ENCODE results near the gene CHCHD1.
A peak's percentile ranks its signal among the peaks of the same experiment; 100 is the strongest.

CHCHD1 gene

DNA sequence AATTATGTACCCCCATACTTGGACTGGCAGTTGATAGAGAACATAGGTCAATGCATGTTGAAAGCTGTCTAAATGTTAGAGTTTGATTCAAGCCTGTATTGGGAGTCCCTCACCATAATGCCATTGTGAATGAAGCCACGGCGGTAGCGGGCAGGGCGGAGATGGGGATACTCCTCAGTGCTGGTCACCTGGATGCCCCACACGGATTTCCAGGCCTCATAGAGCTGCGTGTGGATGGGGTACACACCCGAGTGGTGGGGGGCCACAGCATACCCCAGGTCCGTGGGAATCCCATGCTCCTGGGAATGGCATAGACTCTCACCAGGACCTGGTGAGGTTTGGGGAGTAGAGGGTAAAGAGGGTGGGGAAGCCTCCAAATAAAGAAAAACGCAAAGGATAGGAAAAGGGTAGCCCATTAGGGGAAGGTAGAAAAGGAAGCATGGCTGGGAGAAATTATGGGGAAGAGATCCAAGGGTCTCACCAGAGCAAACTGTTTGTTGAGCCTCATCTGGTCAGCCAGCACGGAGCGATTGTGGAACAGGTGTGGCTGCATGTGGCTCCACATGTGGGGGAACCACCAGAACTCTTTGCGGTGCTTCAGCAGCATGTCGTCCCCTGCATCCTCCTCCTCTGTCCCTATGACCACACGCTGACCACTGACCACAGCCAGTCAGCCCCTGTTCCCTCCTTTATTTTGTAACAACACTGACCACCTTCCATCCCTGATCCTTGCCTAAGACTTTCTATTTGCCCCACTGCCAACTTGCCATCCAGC lies 24.5 kb downstream of the CHCHD1 start:
- no peak for TF ChIP-seq POLR2A (IDR thresholded peaks at IDR 0.05; ENCODE audit: low read depth, low read length)
- no peak for DNase-seq (ENCODE audit: insufficient read length, low spot score)
- no peak for FAIRE-seq

DNA sequence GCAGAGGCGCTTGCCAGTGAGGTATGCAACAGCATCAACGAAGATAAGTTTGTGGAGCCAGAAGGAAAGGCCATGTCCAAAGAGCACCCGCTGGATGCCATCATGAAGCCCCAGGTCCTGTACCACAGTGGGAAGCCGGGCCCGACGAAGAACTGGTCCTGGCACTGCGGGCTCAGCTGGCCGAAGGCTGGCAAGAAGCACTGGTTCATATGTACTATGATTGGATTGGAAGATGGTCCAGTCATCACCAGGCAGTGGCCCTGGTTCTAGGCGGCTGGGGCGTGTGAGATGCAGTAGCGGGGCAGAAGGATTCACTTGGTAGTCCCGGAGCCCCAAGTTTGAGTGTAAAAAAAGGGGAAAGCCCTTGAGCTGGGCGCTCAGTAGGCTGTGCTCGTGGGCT lies 25.6 kb downstream of the CHCHD1 start:
- DNase-seq (ENCODE audit: insufficient read length, low spot score) (no peak), FAIRE-seq (no peak)
- TF ChIP-seq POLR2A (IDR thresholded peaks at IDR 0.05; ENCODE audit: low read depth, low read length), result no peak

DNA sequence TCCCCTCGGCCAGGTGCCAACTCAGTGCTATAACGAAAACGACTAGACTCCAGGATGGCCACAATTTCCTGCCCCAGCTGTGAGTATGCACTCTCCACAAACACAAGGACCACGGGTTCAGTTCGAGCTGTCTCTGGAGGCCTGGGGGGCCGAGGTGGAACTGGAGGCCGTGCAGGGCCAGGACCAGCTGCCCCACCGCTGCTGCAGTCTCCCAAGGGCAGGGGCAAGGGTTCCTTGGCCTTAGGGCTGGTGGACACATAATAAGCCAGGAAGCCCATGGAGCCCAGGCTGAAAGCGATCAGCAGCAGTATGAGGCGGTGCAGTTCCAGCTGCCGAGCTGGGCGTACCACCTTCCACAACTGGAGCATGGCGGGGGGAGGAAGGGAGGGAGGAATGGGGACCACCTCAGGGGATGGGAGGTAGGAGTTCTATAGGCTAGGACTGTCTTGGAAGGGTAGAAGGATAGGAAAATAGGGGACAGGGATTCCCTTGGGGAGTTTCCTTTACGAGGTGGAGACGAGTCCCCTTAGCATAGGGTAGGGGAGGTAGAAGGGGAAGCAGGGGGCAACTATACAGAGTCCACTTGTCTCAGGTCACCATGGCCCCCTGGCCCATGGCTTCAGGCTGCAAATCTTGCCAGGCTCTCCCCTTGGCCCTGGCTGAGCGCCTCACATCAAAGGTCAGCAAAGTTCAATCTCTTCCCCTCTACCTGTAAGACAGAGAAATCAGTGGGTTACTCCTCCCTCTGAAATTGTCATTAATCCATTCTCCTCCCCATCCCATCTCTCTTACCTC lies 26.4 kb downstream of the CHCHD1 start:
- FAIRE-seq, result no peak
- TF ChIP-seq POLR2A (IDR thresholded peaks at IDR 0.05; ENCODE audit: low read depth, low read length), result no peak

DNA sequence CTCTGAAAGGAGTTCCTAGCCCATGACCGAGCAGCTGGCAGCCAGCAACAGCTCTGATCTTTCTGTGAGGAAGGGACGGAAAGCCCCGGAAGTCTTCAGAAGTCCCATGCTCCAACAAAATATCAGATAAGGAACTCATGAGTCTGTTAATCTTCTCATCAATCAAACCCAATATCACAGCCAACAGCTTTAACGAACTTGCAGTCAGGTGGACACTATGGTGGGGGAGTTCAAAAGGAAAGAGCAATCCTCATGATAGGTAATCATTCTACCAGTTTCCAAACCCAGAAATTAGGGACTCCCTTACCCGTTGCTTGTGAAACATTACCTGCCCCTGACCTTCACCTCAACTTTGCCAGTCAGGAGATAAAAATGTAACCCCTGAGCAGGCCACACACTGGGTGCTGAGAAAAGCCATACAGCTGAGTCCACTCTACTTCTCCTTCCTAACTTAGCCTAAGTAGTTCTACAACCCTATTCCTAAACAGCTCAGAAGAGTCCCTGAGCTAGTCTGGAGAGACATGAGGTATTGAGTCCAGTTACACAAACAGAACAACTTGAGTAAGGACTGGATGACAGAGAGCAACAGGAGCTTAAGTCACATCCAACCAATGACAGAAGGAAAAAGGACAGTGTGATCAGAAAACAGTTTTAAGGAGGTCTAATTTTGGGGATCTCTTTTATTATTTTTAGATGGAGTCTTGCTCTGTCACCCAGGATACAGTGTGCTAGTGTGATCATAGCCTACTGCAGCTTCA lies 27.4 kb downstream of the CHCHD1 start:
- no peak for TF ChIP-seq POLR2A (IDR thresholded peaks at IDR 0.05; ENCODE audit: low read depth, low read length)
- FAIRE-seq (no peak), DNase-seq (ENCODE audit: insufficient read length, low spot score) (no peak)

More for the DNA sequence above, 26.4 kb downstream of the CHCHD1 start:
- DNase-seq (ENCODE audit: insufficient read length, low spot score), result no peak

DNA sequence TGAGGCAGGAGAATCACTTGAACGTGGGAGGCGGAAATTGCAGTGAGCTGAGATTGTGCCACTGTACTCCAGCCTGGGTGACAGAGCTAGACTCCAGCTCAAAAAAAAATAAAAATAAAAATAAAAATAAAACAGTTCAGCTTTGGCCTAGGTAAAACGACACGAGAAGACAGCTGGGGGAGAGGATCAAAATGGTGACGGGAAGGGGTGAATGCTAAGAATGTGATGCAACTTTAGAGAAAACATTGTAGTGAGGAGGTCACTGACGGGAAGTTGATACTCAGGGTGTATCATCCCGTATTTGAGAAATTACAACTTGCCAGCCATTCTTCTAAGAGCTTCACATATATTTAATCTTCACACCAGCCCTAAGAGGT lies 28.5 kb downstream of the CHCHD1 start:
- no peak for FAIRE-seq

DNA sequence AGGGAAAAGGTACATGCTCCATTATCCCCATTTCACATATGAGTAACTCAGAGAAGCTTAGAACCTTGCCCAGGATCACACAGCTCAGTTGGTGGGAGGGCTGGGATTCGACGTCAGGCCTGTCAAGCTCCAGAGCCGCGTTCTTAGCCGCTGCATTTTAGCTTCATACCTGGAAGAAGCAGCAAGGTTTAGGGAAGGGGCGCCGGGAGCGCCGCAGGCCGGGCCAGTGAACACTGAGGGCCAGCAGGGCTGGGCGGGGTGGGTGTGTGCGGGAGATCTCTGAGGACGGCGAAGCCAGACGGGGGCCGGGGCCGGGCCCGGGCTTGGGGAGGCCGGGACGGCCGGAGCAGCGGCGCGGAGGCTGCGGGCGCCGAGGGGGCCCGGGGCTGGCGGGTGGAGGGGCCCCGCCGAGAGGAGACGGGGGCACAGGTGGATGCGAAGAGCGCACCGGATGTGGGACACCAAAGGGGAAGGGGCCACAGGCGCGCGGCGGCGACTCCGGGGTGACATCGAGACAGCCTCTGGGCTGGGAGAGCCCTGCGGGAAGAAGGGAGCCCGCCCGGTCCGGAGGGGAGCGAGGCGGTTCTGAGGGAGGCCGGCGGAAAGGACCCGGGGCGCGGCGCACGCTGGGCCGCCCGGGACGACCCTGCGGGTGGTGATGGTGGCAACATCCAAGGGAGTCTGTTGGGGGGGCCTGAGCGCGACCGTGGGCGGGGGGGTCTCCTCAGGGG lies 29.1 kb downstream of the CHCHD1 start:
- FAIRE-seq (no peak), DNase-seq (ENCODE audit: insufficient read length, low spot score) (peak; percentile 70)
- TF ChIP-seq POLR2A (IDR thresholded peaks at IDR 0.05; ENCODE audit: low read depth, low read length), result no peak

More for the DNA sequence above, 28.5 kb downstream of the CHCHD1 start:
- no peak for DNase-seq (ENCODE audit: insufficient read length, low spot score)
- TF ChIP-seq POLR2A (IDR thresholded peaks at IDR 0.05; ENCODE audit: low read depth, low read length), result no peak

DNA sequence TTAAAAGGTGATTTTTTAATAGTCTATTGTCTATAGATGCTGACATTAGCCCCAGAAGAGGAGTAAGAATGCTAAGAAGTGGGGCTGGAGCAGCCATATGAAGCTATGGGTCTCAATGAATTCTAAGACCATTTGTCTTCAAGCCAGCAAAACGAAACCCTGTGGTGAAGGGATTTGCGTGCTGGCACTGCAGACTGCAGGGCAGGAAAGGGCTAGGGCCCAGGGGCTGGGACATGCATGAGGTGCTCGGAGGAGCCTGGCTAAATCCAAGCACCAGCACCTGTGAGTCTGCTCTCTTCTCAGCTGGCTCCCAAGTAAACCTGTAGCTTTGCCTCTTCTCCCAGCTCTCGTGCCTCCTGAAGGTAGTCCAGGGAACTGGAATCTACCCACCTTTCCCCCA lies 30.8 kb downstream of the CHCHD1 start:
- TF ChIP-seq POLR2A (IDR thresholded peaks at IDR 0.05; ENCODE audit: low read depth, low read length), result no peak
- FAIRE-seq (no peak), DNase-seq (ENCODE audit: insufficient read length, low spot score) (no peak)

DNA sequence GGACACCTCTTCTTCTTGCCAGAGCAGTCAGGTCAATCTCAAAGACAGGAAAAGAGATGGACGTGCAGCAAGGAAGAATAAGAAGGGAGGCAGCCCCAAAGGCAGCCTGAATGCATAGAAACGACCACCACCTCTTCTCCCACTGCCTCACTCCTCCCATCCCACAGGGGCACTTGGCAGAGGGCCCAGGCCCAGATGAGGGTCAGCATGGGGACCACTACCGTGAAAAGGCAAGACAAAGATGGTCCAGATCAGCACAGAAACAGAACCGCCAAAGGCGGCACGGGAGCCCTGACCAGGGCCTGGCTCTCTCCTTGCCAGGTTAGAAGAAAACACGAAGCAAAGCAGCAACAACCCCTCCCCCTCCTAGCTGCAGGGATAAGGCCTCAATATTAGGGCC lies 31.5 kb downstream of the CHCHD1 start:
- FAIRE-seq (no peak), DNase-seq (ENCODE audit: insufficient read length, low spot score) (no peak)
- TF ChIP-seq POLR2A (IDR thresholded peaks at IDR 0.05; ENCODE audit: low read depth, low read length), result no peak

DNA sequence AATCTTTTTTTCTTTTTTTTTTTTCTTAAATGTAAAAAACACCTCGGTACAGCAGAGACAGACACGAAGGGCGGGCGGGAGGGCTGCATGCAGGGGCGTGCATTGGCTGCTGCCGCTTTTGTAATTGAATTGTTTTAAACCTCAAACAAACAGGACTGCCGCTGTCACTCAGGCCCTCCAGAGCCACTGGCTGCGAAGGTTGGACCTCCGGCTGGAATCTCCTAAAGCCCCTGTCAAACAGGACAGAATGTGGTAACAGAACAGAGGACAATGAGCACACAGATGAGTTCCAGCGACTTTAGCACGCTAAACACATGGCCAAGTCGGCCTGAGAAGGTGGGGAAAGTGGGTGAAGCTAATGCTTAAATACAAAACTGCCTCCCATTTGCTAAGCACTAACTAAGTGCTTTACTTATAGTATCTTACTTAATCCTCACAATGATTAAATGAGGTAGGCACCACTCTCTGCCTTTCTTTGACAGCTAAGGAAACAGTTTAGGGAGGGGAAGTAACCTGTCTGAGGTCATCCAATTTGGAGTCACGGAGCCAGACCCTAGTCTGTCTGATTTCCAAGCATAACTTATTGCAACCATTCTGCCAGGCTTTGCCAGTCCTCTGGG lies 32.5 kb downstream of the CHCHD1 start:
- TF ChIP-seq POLR2A (IDR thresholded peaks at IDR 0.05; ENCODE audit: low read depth, low read length), result no peak
- no peak for FAIRE-seq

DNA sequence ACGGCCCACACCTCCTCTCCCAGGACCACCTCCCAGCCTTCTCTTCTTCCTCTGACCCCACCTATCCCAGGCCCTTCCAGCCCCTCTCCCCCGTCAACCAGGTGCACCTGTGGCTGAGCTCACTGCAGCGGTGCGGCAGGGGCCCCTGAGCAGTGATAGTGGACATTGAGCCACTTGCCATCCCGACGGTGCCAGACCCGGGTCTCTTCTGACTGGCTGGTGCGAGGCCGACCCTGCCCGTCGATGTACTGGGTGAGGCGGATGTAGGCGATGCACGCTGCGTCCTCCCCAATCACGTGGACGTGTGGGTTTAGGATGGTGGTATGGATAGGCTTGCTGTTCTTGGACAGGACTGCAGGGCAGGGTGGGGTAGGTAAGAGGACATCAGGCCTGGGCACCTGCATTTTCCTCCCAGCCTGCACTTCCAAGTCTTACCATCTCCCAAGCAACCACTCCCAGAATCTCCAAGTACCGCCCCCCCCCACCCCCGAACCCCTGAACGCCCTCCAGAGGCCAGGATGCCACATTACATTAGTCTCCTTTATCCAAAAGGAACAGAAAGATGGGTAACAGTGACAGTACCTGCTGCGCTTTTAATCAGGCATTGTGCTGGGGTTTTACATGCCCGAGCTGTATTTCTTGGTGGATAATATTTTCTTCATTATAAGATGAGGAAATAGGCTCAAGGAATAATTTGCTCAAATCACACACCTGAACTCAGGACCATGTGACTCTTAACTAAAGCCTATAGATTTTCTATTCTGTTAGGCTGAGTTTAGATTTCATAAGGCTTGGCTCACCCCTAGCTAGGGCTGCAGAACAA lies 33.3 kb downstream of the CHCHD1 start:
- no peak for FAIRE-seq
- no peak for TF ChIP-seq POLR2A (IDR thresholded peaks at IDR 0.05; ENCODE audit: low read depth, low read length)

More for the DNA sequence above, 32.5 kb downstream of the CHCHD1 start:
- no peak for DNase-seq (ENCODE audit: insufficient read length, low spot score)

DNA sequence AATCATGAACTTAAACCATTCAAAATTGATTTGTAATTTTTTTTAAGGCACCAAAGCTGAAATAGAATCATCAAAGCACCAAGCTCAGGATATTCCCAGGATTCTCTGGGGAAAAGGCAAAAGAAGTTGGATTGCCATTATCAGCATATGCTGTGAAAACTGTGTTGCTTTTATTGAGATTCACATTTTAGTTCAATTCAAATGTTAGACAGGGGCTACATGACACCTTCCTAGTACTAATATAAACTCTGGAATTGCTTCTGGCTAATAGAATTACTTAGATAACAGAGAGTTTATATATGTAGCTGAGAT lies 33.8 kb downstream of the CHCHD1 start:
- no peak for FAIRE-seq
- no peak for TF ChIP-seq POLR2A (IDR thresholded peaks at IDR 0.05; ENCODE audit: low read depth, low read length)
- DNase-seq (ENCODE audit: insufficient read length, low spot score), result no peak

More for the DNA sequence above, 33.3 kb downstream of the CHCHD1 start:
- DNase-seq (ENCODE audit: insufficient read length, low spot score), result peak; percentile 68

DNA sequence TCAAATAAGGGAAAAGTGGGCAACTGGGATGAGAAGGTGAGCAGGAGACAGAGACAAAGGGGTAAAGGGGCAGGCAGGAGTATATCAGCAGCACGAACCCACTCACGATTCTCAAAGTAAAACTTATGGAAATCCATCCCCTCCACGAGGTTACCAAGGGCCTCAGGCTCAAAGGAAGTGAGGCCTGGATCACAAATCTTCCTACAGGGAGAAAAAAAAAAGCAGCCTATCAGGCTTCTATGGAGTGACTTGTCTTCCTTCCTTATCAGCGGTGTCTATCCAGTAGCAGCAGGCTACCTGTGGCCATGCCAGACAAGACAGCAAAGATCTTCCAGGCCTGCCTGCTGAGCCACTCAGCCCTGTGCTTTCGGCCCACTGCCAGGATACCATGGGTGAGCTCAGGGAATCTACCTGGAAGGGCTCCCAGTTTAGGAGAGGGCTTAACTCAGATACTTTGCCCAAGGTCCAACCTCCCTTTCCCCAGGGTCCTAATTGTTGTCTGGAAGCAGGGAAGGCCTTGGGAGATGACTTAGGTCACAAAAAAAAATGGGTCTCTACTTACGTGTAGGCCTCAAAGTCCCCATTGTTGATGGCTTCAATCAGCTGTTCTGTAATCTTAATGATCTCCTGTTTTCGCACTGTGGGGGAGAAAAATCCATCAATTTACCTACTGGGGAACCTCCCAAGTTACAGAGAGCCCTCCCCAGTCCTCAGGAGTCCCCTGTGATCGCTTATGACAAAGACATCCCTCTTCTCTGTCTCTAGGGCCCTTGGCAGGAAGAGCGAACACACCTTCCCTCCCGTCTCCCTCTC lies 35.3 kb downstream of the CHCHD1 start:
- no peak for TF ChIP-seq POLR2A (IDR thresholded peaks at IDR 0.05; ENCODE audit: low read depth, low read length)
- FAIRE-seq, result no peak
- DNase-seq (ENCODE audit: insufficient read length, low spot score), result no peak
